NCI-H2081 (cell line): ENCODE results near the gene USP17L24.
"Not testable (repeated sequence)": the region's sequence is repeated elsewhere in the genome, so short reads cannot be mapped to it uniquely, and the experiment has no call there.

ENCODE experiments used
- DNase-seq, 2 experiments: peaks; one replicate each; lab custom pipeline; 2025; lab: John Stamatoyannopoulos, UW

USP17L24 gene

GRCh38 chr4:9324865-9325264 is at the start of gene USP17L24:
Gene USP17L24 (plus strand): TSS chr4:9325165. CDS start chr4:9325165, 0 bp downstream.
- not testable (repeated sequence) for DNase-seq

- not testable (repeated sequence) for DNase-seq
Observed at GRCh38 chr4:9324191-9324590, 774 bp upstream of the USP17L24 start.

GRCh38 chr4:9329611-9330010 is 4.6 kb downstream of the USP17L24 start, which contains the start of gene USP17L25:
Gene USP17L25 (plus strand): TSS chr4:9329911. CDS start chr4:9329911, 0 bp downstream.
- DNase-seq, result not testable (repeated sequence)

GRCh38 chr4:9334358-9334757 is 9.4 kb downstream of the USP17L24 start, which contains the start of gene USP17L26:
Gene USP17L26 (plus strand): TSS chr4:9334658. CDS start chr4:9334658, 0 bp downstream.
- not testable (repeated sequence) for DNase-seq

- DNase-seq, result not testable (repeated sequence)
Observed at GRCh38 chr4:9339103-9339502, 14.1 kb downstream of the USP17L24 start, which contains the start of gene USP17L5. Gene USP17L5 (plus strand): TSS chr4:9339403. CDS start chr4:9339403, 0 bp downstream.

GRCh38 chr4:9343848-9344247 is 18.9 kb downstream of the USP17L24 start, which contains the start of gene USP17L27:
Gene USP17L27 (plus strand): TSS chr4:9344148. CDS start chr4:9344148, 0 bp downstream.
- not testable (repeated sequence) for DNase-seq

GRCh38 chr4:9348593-9348992 is 23.6 kb downstream of the USP17L24 start, which contains the start of gene USP17L28:
Gene USP17L28 (plus strand): TSS chr4:9348893. CDS start chr4:9348893, 0 bp downstream.
- not testable (repeated sequence) for DNase-seq

- DNase-seq, result not testable (repeated sequence)
Observed at GRCh38 chr4:9350866-9351265, 25.9 kb downstream of the USP17L24 start.

- not testable (repeated sequence) for DNase-seq
Observed at GRCh38 chr4:9353338-9353737, 28.4 kb downstream of the USP17L24 start, which contains the start of gene USP17L29. Gene USP17L29 (plus strand): TSS chr4:9353638. CDS start chr4:9353638, 0 bp downstream.

- DNase-seq, result not testable (repeated sequence)
Observed at GRCh38 chr4:9362829-9363228, 37.9 kb downstream of the USP17L24 start, which contains the start of gene USP17L30. Gene USP17L30 (plus strand): TSS chr4:9363129. CDS start chr4:9363129, 0 bp downstream.
